Testis (tissue), 3 donors: ENCODE data around the gene PKP2. TPM values are rescaled to one million over a fixed set of nuclear protein-coding genes. Genes with fewer than 3 reads are reported as not detected.

ENCODE experiments used
- DNase-seq: peaks from one replicate; pipeline ENCODE4 v3.0.0-alpha.2; 2019
- H3K27ac ChIP-seq, 2 donors: fragments of 200-600 bp; sonication (generic); one replicate each; pipeline ENCODE4 v1.5.1; 2019
- H3K27me3 ChIP-seq: fragments of 200-600 bp; sonication (generic); one replicate; pipeline ENCODE4 v1.5.1; 2019
- H3K36me3 ChIP-seq: fragments of 200-600 bp; sonication (generic); one replicate; pipeline ENCODE4 v1.5.1; 2017; ENCODE audit warnings: low read depth; ENCODE audit errors: missing control alignments
- H3K4me1 ChIP-seq: fragments of 200-600 bp; sonication (generic); one replicate; pipeline ENCODE4 v1.5.1; 2019
- H3K4me3 ChIP-seq, 2 donors: fragments of 200-600 bp; sonication (generic); one replicate each; pipeline ENCODE4 v1.5.1; 2017 to 2019
- H3K9me3 ChIP-seq: fragments of 200-600 bp; sonication (generic); one replicate; pipeline ENCODE4 v1.5.1; 2017
- POLR2A ChIP-seq: fragments of 450-650 bp; IDR thresholded peaks from one replicate; pipeline ENCODE4 v1.6.1; 2017; ENCODE audit warnings: antibody characterized with exemption, mild to moderate bottlenecking, moderate library complexity
- WGBS, 2 donors: methylation state at CpG; one replicate each; pipeline ENCODE4 v1.1.5; 2018; 5-methylcytosine and 5-hydroxymethylcytosine counted together
- intact Hi-C: fragments of 100-400 bp; cut with DNase I; formaldehyde crosslinking; loops from one replicate; pipeline ENCODE4 v1.15.1; 2023; ENCODE audit warnings: low total_unique reads
- polyA plus RNA-seq: library from polyadenylated mRNA; stranded (reverse); fragments of 350-450 nt; fragmentation: Illumina TruSeq; extraction: RNeasy Lipid Tissue Mini Kit (QIAGEN cat#74804); gene quantifications from one replicate; pipeline ENCODE4 v1.2.3, GENCODE V29; 2014; ENCODE audit warnings: low read depth, low replicate concordance; ENCODE audit not compliant: insufficient read depth
- total RNA-seq, 2 donors: library from RNA; depleted of rRNA; stranded (reverse); fragments of >200 nt; gene quantifications; one replicate each; pipeline ENCODE4 v1.2.3, GENCODE V29; 2016
- TF ChIP-seq, protein P1 (sequence below), 3 experiments: fragments of 450-650 bp in 2 of 3; fragments of 200-600 bp in 1 of 3; sonication (generic) in 1 of 3; IDR thresholded peaks; one replicate each; pipeline ENCODE4 v1.5.1; 2016 to 2019; ENCODE audit warnings: antibody characterized with exemption in 3 of 3, mild to moderate bottlenecking in 2 of 3, moderate library complexity in 1 of 3

PKP2 gene
- total and polyA plus RNA-seq, 3 donors from 2014 or later, result 14.8 to 22.3 (median 18.9) TPM

DNA sequence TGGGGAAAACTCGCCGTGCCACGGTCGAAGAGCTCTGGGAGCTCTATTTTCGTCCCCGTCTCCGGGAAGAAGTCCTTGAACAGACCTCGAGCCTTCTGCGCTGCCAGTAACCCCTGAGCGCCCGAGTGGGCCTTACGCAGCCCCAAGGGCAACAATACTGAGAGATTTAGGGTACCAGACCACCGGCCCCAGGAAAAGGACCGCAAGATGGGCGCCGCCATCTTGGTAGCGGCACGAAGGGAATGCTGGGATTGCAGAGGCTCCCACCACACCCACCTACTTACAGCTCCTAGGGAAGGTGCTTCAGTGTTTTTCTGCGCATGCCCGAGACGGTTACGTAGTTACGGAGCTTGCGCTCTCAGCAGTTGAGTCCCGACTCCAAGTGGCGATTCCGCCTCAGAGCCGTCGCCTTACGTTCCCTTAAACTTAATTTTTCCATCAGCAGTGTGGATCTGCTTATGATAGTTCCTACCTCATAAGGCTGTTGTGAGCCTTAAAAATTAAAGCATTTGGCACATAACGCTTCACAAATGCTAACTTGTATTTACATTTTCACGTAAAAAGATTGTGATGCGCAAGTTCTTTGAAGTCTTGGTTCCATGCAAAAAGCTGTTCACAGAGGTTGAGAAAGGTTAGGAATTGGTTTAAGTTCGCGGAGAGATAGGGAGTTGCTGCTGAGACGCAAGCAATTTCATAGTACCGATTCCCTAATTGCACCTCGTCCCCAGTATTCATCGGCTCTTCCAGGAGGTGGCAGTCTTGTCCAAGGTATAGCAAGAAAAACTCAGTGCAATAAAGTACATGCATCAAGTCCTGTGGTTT, 140.7 kb downstream of the PKP2 start, which contains the start of gene YARS2:
Gene YARS2 (minus strand): TSS at position 244 of the 822 bp plus-strand sequence. CDS start 23 bp downstream, at position 221.
- peak within 1 kb of the TSS; percentile 98 to 100 for H3K4me3 ChIP-seq
- 0% methylated on average over 16 to 36 of the region's 39 CpGs for WGBS, 2 donors
- H3K4me1 ChIP-seq, result peaks cover 4% of the 10 kb centered on the region
- intact Hi-C loops, result loop anchor here (10.0 kb wide), 1 partner anchor 1269 kb away; the partner anchor contains the start of gene ALG10
- DNase-seq, result peak; percentile 98
- TF ChIP-seq POLR2A, result peak; percentile 73
- TF ChIP-seq, protein P1, sequence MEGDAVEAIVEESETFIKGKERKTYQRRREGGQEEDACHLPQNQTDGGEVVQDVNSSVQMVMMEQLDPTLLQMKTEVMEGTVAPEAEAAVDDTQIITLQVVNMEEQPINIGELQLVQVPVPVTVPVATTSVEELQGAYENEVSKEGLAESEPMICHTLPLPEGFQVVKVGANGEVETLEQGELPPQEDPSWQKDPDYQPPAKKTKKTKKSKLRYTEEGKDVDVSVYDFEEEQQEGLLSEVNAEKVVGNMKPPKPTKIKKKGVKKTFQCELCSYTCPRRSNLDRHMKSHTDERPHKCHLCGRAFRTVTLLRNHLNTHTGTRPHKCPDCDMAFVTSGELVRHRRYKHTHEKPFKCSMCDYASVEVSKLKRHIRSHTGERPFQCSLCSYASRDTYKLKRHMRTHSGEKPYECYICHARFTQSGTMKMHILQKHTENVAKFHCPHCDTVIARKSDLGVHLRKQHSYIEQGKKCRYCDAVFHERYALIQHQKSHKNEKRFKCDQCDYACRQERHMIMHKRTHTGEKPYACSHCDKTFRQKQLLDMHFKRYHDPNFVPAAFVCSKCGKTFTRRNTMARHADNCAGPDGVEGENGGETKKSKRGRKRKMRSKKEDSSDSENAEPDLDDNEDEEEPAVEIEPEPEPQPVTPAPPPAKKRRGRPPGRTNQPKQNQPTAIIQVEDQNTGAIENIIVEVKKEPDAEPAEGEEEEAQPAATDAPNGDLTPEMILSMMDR (IDR thresholded peaks at IDR 0.05), result peak; percentile 66 to 85 (median 71)
- H3K36me3 ChIP-seq, result no peaks in the 10 kb centered on the region
- H3K9me3 ChIP-seq, result no peaks in the 10 kb centered on the region
- H3K27ac ChIP-seq, result peak within 1 kb of the TSS; percentile 96
- no peaks in the 10 kb centered on the region for H3K27me3 ChIP-seq

GRCh38 chr12:32755051-32755653, 141.4 kb downstream of the PKP2 start:
- no peaks in the 10 kb centered on the region for H3K36me3 ChIP-seq
- DNase-seq, result peak; percentile 83
- no peaks in the 10 kb centered on the region for H3K27me3 ChIP-seq
- H3K9me3 ChIP-seq, result no peaks in the 10 kb centered on the region
- peaks cover 4% of the 10 kb centered on the region for H3K4me1 ChIP-seq
- intact Hi-C loops, result loop anchor here (10.0 kb wide), 1 partner anchor 1270 kb away; the partner anchor contains the start of gene ALG10
- TF ChIP-seq, protein P1 (IDR thresholded peaks at IDR 0.05), result peak; percentile 35 to 65 (median 64)
- no peak for TF ChIP-seq POLR2A
- WGBS, 2 donors, result 0% methylated on average over 3 to 32 of the region's 40 CpGs
- H3K27ac ChIP-seq, result peak overlapping the region; percentile 96
- peak overlapping the region; percentile 98 to 100 for H3K4me3 ChIP-seq

GRCh38 chr12:32754111-32754510, 142.5 kb downstream of the PKP2 start:
- WGBS, 2 donors, result 26 to 36% methylated on average over 2 of the region's 2 CpGs

DNA sequence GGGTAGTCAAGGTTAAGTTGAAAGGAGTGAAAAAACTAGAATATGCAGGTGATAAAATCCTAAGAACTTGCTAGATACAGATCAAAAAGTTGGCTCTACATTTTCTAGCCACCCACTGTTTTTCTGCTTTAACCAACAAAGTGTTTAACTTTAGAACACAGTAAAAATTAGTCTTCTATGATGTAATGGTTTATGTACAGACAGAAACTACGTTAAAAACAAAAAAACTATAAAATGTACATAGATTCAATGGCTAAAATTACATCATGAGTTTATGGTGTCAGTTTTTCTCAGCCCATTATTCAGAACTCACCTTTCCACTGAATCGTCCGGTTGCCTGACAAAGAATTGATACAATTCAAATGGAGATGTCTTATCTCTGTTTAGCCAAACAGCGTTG, 143.0 kb downstream of the PKP2 start:
- no peak for DNase-seq
- H3K4me1 ChIP-seq, result peaks cover 4% of the 10 kb centered on the region
- H3K27ac ChIP-seq, result peak overlapping the region in 1 of 2 donors; percentile 21
- no peaks in the 10 kb centered on the region for H3K36me3 ChIP-seq
- no peaks in the 10 kb centered on the region for H3K9me3 ChIP-seq
- H3K27me3 ChIP-seq, result no peaks in the 10 kb centered on the region
- intact Hi-C loops, result loop anchor here (10.0 kb wide), 1 partner anchor 1271 kb away; the partner anchor contains the start of gene ALG10
- 49 to 50% methylated on average over 4 of the region's 4 CpGs for WGBS, 2 donors
- no peak overlapping the region for H3K4me3 ChIP-seq
- TF ChIP-seq, protein P1 (IDR thresholded peaks at IDR 0.05), result no peak
- TF ChIP-seq POLR2A, result no peak

More at GRCh38 chr12:32754111-32754510, 142.5 kb downstream of the PKP2 start:
- peaks cover 4% of the 10 kb centered on the region for H3K4me1 ChIP-seq
- H3K9me3 ChIP-seq, result no peaks in the 10 kb centered on the region
- no peak overlapping the region for H3K4me3 ChIP-seq
- peak overlapping the region in 1 of 2 donors; percentile 21 for H3K27ac ChIP-seq
- DNase-seq, result no peak
- H3K36me3 ChIP-seq, result no peaks in the 10 kb centered on the region
- no peaks in the 10 kb centered on the region for H3K27me3 ChIP-seq
- intact Hi-C loops, result loop anchor here (10.0 kb wide), 1 partner anchor 1271 kb away; the partner anchor contains the start of gene ALG10
- TF ChIP-seq, protein P1 (IDR thresholded peaks at IDR 0.05), result no peak
- no peak for TF ChIP-seq POLR2A
